PC-9 (cell line): ENCODE results near the gene ICA1. TPM values are rescaled to one million over a fixed set of nuclear protein-coding genes. Genes with fewer than 3 reads are reported as not detected.

ENCODE experiments used
- BruUV-seq: library from RNA; stranded (reverse); fragments of 400-500 nt; replicated peaks from 2 replicates; lab custom pipeline; 2021; lab: Mats Ljungman, UMichigan
- CTCF ChIA-PET: fragments of 300-600 bp; sonication (Branson Sonifier 250); formaldehyde crosslinking; loops from one replicate; lab custom pipeline; 2022; ENCODE audit warnings: antibody characterized with exemption; lab: Charles Lee
- POLR2A ChIA-PET: fragments of 300-600 bp; sonication (Branson Sonifier 250); formaldehyde crosslinking; loops from one replicate; lab custom pipeline; 2022; ENCODE audit warnings: antibody characterized with exemption; ENCODE audit not compliant: unreplicated experiment; lab: Charles Lee
- DNase-seq, 2 experiments: peaks; one replicate each; pipeline versions ENCODE4 v3.0.0 to v3.0.0-alpha.2; 2015 to 2022; ENCODE audit warnings: mixed read lengths in 1 of 2
- H2AFZ ChIP-seq: fragments of 200-600 bp; sonication (generic); 2 replicates; pipeline ENCODE4 v1.8.1; 2017; ENCODE audit warnings: antibody characterized with exemption
- H3F3A ChIP-seq: fragments of 200-600 bp; sonication (generic); 2 replicates; pipeline ENCODE4 v1.8.1; 2017; ENCODE audit warnings: antibody characterized with exemption, mild to moderate bottlenecking, low read depth; ENCODE audit not compliant: insufficient read depth
- H3K27ac ChIP-seq: fragments of 200-600 bp; sonication (generic); 2 replicates; pipeline ENCODE4 v1.6.1; 2016; ENCODE audit warnings: mixed run types
- H3K27me3 ChIP-seq: fragments of 200-600 bp; sonication (generic); 2 replicates; pipeline ENCODE4 v1.6.1; 2016; ENCODE audit warnings: low read depth, mixed run types; ENCODE audit not compliant: insufficient read depth
- H3K36me3 ChIP-seq: fragments of 200-600 bp; sonication (generic); 2 replicates; pipeline ENCODE4 v1.6.1; 2016; ENCODE audit warnings: low read depth, mixed run types
- H3K4me1 ChIP-seq: fragments of 200-600 bp; sonication (generic); replicated peaks from 2 replicates; pipeline ENCODE4 v1.6.1; 2016; ENCODE audit warnings: mixed run types; ENCODE audit not compliant: insufficient read depth
- H3K4me2 ChIP-seq: fragments of 200-600 bp; sonication (generic); 2 replicates; pipeline ENCODE4 v1.6.1; 2017; ENCODE audit warnings: mixed run types
- H3K4me3 ChIP-seq: fragments of 200-600 bp; sonication (generic); 2 replicates; pipeline ENCODE4 v1.6.1; 2016; ENCODE audit warnings: mixed run types
- H3K79me2 ChIP-seq: fragments of 200-600 bp; sonication (generic); 2 replicates; pipeline ENCODE4 v1.6.1; 2017; ENCODE audit warnings: low read depth, mixed run types
- H3K9me2 ChIP-seq: fragments of 200-600 bp; sonication (generic); 2 replicates; pipeline ENCODE4 v1.8.1; 2017; ENCODE audit warnings: mild to moderate bottlenecking; ENCODE audit not compliant: insufficient read depth
- H3K9me3 ChIP-seq: fragments of 200-600 bp; sonication (generic); 2 replicates; pipeline ENCODE4 v1.8.1; 2016; ENCODE audit warnings: low read depth; ENCODE audit not compliant: insufficient read depth
- H4K20me1 ChIP-seq: fragments of 200-600 bp; sonication (generic); 2 replicates; pipeline ENCODE4 v1.8.1; 2017; ENCODE audit not compliant: insufficient read depth
- CTCF ChIP-seq: fragments of 200-600 bp; sonication (generic); conservative IDR thresholded peaks from 2 replicates; pipeline ENCODE4 v1.6.1; 2017; ENCODE audit warnings: mixed run types, antibody characterized with exemption, mild to moderate bottlenecking, moderate library complexity
- EZH2 ChIP-seq: fragments of 200-600 bp; sonication (generic); IDR thresholded peaks from 2 replicates; pipeline ENCODE4 v1.8.0; 2017; ENCODE audit warnings: antibody characterized with exemption, low read depth
- intact Hi-C: fragments of 100-400 bp; cut with micrococcal nuclease; formaldehyde crosslinking; loops from one replicate; pipeline ENCODE4 v1.10.0; 2022; ENCODE audit not compliant: unreplicated experiment
- total RNA-seq: library from RNA; stranded (reverse); gene quantifications from 2 replicates; pipeline ENCODE4 v1.2.3, GENCODE V29; 2021

The ICA1 gene
- total RNA-seq, 1 experiment from 2014 or later: 33.8 TPM

DNA sequence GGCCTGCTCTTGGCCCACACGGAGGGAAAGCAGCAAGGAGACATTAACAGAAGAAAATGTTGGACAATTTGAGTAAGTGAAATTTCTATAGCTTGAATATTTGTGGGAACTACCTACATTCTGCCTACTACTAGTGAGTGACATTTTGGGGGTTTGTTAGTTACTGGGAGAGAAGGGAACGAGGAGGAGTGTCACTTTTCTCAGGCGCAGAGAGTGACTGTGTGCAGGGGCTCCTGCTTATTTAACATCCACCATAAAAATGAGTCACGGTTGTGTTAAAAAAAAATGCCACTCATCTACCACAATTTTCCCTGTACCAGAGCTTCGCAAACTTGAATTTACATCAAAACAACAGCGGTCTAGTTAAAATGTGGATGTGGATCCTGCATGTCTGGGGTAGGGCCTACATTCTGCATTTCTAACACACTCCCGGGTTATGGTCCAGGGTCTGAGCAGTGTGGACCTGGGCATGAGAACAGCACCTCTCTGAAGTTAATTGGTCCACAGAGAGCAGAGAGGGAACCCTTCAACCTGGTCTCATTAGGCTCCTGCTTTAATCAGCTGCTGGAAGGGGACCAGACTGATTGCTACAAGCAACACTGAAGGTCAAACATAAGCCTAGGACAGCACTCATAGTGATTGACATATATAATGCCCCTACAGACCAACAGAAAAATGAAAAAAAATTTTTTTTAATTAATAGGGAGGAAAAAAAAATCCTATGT, 41.4 kb downstream of the ICA1 start:
- Histone ChIP-seq H3K9me2 (no peaks in the 10 kb centered on the region), H3K4me3 (no peak overlapping the region), H3K79me2 (no peaks in the 10 kb centered on the region), H3K4me1 (peaks cover 7% of the 10 kb centered on the region; the same call in 1 of the 2 replicates), H3K27ac (no peak overlapping the region), H2AFZ (no peak overlapping the region), H3K36me3 (peaks cover 15% of the 10 kb centered on the region; the same call in 1 of the 2 replicates), H3K27me3 (no peaks in the 10 kb centered on the region), H3K9me3 (no peaks in the 10 kb centered on the region), H3K4me2 (no peak overlapping the region), H3F3A (no peaks in the 10 kb centered on the region), H4K20me1 (no peaks in the 10 kb centered on the region)
- TF ChIP-seq EZH2 (no peak), CTCF (no peak)
- ChIA-PET POLR2A (no interaction called here), CTCF (no interaction called here)
- BruUV-seq: no TSS peak
- no peak for DNase-seq
- intact Hi-C loops: no loop called here

DNA sequence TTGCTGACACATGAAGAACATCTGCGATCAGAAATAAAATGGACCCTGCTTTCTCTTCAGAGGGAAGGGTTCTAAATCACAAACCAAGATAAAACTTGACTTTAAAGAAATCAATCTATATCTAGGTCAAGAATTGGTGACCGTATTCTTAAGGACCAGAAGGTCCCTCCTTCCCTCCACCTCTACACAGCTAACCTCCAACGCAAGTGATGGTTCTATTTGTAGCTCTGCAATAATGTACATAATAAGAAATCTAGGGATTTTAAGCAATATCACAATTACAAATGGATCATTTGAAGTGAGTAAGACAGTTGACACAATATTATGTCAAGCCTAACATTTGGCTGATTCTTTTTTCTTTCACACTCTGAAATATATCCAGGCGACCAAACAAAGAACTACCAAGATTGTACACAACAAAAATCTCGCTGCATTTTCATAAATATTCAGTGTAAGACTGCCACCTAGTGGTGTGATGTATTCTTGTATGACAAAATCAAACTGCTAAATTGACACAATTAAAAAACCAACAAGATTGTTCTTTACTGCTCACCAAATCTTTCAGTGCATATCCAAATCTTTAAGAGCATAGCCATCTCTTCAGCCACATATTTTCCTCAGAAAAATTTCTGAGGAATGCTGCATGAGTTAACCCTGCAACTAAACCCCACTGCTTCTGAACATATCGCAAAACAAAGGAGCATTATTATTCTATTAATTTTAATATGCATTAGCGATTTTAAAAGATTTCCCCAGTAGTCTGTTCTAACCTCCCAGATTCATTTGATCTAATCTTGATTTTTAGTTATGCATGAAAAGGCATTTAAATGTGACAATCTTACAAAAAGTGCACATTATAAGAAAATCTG, 44.5 kb downstream of the ICA1 start:
- Histone ChIP-seq H3K4me3 (no peak overlapping the region), H3F3A (no peaks in the 10 kb centered on the region), H3K36me3 (peaks cover 12% of the 10 kb centered on the region; the same call in 1 of the 2 replicates), H3K79me2 (no peaks in the 10 kb centered on the region), H4K20me1 (no peaks in the 10 kb centered on the region), H3K4me1 (peaks cover 7% of the 10 kb centered on the region; the same call in 1 of the 2 replicates), H3K27ac (no peak overlapping the region), H3K9me2 (no peaks in the 10 kb centered on the region), H3K4me2 (no peak overlapping the region), H3K27me3 (no peaks in the 10 kb centered on the region), H3K9me3 (no peaks in the 10 kb centered on the region), H2AFZ (no peak overlapping the region)
- ChIA-PET CTCF (interaction anchor here (0.5 to 0.6 kb wide), 2 partner anchors 247 to 524 kb away, joined by 3 to 4 read pairs; no protein-coding TSS in a partner anchor), POLR2A (no interaction called here)
- TF ChIP-seq EZH2 (no peak), CTCF (peak; percentile 94)
- DNase-seq: peak; percentile 8 to 59
- intact Hi-C loops: loop anchor here (1.0 to 10.0 kb wide), 6 partner anchors 79 to 1253 kb away; no protein-coding TSS in a partner anchor
- BruUV-seq: no TSS peak

DNA sequence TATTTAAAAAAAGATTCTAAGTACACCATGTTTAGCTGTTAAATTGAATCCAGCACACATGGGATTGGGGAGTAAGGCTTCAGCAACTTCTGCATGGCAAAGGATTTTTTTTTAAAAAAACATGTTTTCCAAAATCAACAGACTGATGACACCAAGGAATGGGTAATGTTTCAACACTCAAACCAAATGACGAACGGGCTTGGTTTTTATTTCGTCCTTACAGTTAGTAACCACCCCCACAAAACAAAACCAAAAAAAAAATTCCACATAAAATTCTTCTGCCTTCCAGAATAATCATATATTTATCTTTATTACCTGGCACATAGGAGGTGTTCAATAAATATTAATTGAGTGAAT, 45.7 kb downstream of the ICA1 start:
- H4K20me1 ChIP-seq: no peaks in the 10 kb centered on the region
- no peaks in the 10 kb centered on the region for H3K79me2 ChIP-seq
- no peak overlapping the region for H3K4me2 ChIP-seq
- no peak overlapping the region for H3K4me3 ChIP-seq
- H3K27me3 ChIP-seq: no peaks in the 10 kb centered on the region
- H2AFZ ChIP-seq: no peak overlapping the region
- TF ChIP-seq EZH2 (no peak), CTCF (no peak)
- no peak for DNase-seq
- H3K9me3 ChIP-seq: no peaks in the 10 kb centered on the region
- H3F3A ChIP-seq: no peaks in the 10 kb centered on the region
- no peak overlapping the region for H3K27ac ChIP-seq
- peaks cover 14% of the 10 kb centered on the region; the same call in 1 of the 2 replicates for H3K4me1 ChIP-seq
- no peaks in the 10 kb centered on the region for H3K9me2 ChIP-seq
- ChIA-PET CTCF (no interaction called here), POLR2A (no interaction called here)
- intact Hi-C loops: loop anchor here (2.0 to 10.0 kb wide), 4 partner anchors 452 to 1252 kb away; no protein-coding TSS in a partner anchor
- H3K36me3 ChIP-seq: peaks cover 12% of the 10 kb centered on the region; the same call in 1 of the 2 replicates
- no TSS peak for BruUV-seq
